Measurements from ENCODE around the gene PRICKLE3. TPM values are rescaled to one million over a fixed set of nuclear protein-coding genes. Genes with fewer than 3 reads are reported as not detected.

PRICKLE3 gene
- total RNA-seq, 2 donors from 2014 or later, result 7.5 to 13.2 TPM

DNA sequence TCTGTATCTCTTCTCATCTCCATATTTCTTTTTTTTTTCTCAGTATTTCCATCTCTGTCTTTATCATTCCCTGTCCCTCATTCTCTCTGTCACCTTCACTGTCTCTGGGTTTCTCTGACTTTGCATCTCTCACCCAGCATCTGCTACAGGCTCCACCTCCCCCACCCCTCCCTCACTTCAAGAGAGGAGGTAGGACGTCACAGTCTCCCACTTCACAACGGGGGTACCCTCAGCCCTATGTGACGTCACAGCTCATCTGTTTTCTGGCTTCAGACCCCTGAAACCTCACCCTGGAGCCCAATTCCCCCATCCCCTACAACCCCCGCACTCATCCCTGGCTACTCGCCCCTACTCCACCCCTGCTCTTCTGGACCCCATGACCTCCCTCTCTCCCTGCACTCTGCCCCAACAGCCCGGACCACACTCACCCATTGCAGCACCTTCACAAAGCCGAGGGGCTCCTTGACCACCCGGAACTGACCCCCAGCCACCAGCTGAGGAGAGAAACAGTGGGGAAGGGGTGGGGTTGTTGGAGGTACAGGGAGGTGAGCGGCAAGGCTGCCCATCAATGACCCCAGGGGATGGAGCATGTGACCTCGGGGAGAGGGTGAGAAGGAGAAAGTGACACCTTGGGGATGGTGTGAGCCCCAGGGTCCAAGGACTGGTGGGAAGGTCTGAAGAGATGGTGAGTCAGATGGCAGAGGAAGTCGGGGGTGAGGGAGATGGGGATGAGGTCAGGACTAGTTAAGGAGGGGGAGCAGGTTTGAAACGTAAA, 12.6 kb upstream of the PRICKLE3 start:
- no peaks in the 10 kb centered on the region for H3K36me3 ChIP-seq (replicated peaks in 1 of 2; ENCODE audit: insufficient read depth in 1 of 2, low read depth in 2 of 2)
- WGBS, 2 donors, result 24 to 32% methylated on average over 10 of the region's 12 CpGs
- TF ChIP-seq CTCF (IDR thresholded peaks at IDR 0.05) (no peak), POLR2A (IDR thresholded peaks at IDR 0.05) (no peak)
- H3K9me3 ChIP-seq, result no peaks in the 10 kb centered on the region
- ATAC-seq (no peak), DNase-seq (no peak)
- intact Hi-C loops (cut with DNase I), result no loop called here
- no peak overlapping the region for H3K4me3 ChIP-seq
- no peak overlapping the region for H3K27ac ChIP-seq
- peaks cover 15% of the 10 kb centered on the region for H3K4me1 ChIP-seq
- no peaks in the 10 kb centered on the region for H3K27me3 ChIP-seq

- no peak for ATAC-seq
- intact Hi-C loops (cut with DNase I), result no loop called here
- Histone ChIP-seq H3K36me3 (replicated peaks in 1 of 2; ENCODE audit: insufficient read depth in 1 of 2, low read depth in 2 of 2) (no peaks in the 10 kb centered on the region), H3K4me3 (no peak overlapping the region), H3K9me3 (no peaks in the 10 kb centered on the region), H3K27me3 (no peaks in the 10 kb centered on the region), H3K27ac (no peak overlapping the region), H3K4me1 (peaks cover 15% of the 10 kb centered on the region)
- WGBS, 2 donors, result 70% methylated on average over 6 of the region's 13 CpGs; no CpG with 5 or more reads in 1 of the 2 donors
- DNase-seq, result no peak
- TF ChIP-seq CTCF (IDR thresholded peaks at IDR 0.05) (no peak), POLR2A (IDR thresholded peaks at IDR 0.05) (no peak)
Measured at GRCh38 chrX:49197543-49198087, 11.4 kb upstream of the PRICKLE3 start.

GRCh38 chrX:49193542-49193964, 7.4 kb upstream of the PRICKLE3 start:
- peaks cover 5% of the 10 kb centered on the region for H3K4me1 ChIP-seq
- DNase-seq, result no peak
- WGBS, 2 donors, result 50 to 89% methylated on average over 1 to 2 of the region's 2 CpGs
- H3K9me3 ChIP-seq, result no peaks in the 10 kb centered on the region
- no peak overlapping the region for H3K27ac ChIP-seq
- ATAC-seq, result no peak
- H3K36me3 ChIP-seq (replicated peaks in 1 of 2; ENCODE audit: insufficient read depth in 1 of 2, low read depth in 2 of 2), result no peaks in the 10 kb centered on the region
- intact Hi-C loops (cut with DNase I), result no loop called here
- H3K27me3 ChIP-seq, result no peaks in the 10 kb centered on the region
- H3K4me3 ChIP-seq, result no peak overlapping the region
- TF ChIP-seq POLR2A (IDR thresholded peaks at IDR 0.05) (no peak), CTCF (IDR thresholded peaks at IDR 0.05) (no peak)

- no peak for ATAC-seq
- WGBS, 2 donors, result 35 to 37% methylated on average over 5 to 9 of the region's 10 CpGs
Measured at GRCh38 chrX:49192722-49193328, 6.7 kb upstream of the PRICKLE3 start.

More at GRCh38 chrX:49192722-49193328, 6.7 kb upstream of the PRICKLE3 start:
- intact Hi-C loops (cut with DNase I), result no loop called here
- Histone ChIP-seq H3K27me3 (no peaks in the 10 kb centered on the region), H3K36me3 (replicated peaks in 1 of 2; ENCODE audit: insufficient read depth in 1 of 2, low read depth in 2 of 2) (no peaks in the 10 kb centered on the region), H3K9me3 (no peaks in the 10 kb centered on the region), H3K4me3 (no peak overlapping the region), H3K4me1 (peaks cover 5% of the 10 kb centered on the region), H3K27ac (no peak overlapping the region)
- TF ChIP-seq CTCF (IDR thresholded peaks at IDR 0.05), result peak in 6 of 7 experiments; percentile 22 to 48 (median 40)
- no peak for TF ChIP-seq POLR2A (IDR thresholded peaks at IDR 0.05)
- DNase-seq, result peak; percentile 28 to 44 (median 30)
